ENCODE measurements around the gene CNOT4.

- TF ChIP-seq POLR2AphosphoS5 (IDR thresholded peaks at IDR 0.05; ENCODE audit: borderline replicate concordance, low read depth, low read length): no peak
- TF ChIP-seq EZH2 (IDR thresholded peaks at IDR 0.05): no peak
Observed at GRCh38 chr7:135355377-135356048, 154.4 kb downstream of the CNOT4 start.

Data from SK-N-MC (cell line).